WTC11 (cell line): ENCODE results near the gene POLR2C. TPM values are rescaled to one million over a fixed set of nuclear protein-coding genes. Genes with fewer than 3 reads are reported as not detected.

ENCODE experiments used
- ATAC-seq: fragments of 200-7000 bp; cut with Tn5 transposase; 2 replicates; pipeline ENCODE4 v1.10.0; 2021; ENCODE audit warnings: mild to moderate bottlenecking, moderate library complexity
- CTCF ChIA-PET: fragments of 300-600 bp; sonication (Branson Sonifier 250); formaldehyde crosslinking; loops from one replicate; lab custom pipeline; 2021; ENCODE audit warnings: antibody characterized with exemption; lab: Charles Lee
- POLR2A ChIA-PET: fragments of 350-600 bp; sonication (Branson Sonifier 250); formaldehyde crosslinking; loops from one replicate; lab custom pipeline; 2021; ENCODE audit warnings: antibody characterized with exemption; lab: Charles Lee
- DNase-seq: peaks from one replicate; pipeline ENCODE4 v3.0.0; 2021; ENCODE audit warnings: low spot score
- H3K27ac Mint-ChIP-seq: 2 replicates; pipeline ENCODE4 v1.8.0; 2021; ENCODE audit warnings: mixed read lengths
- H3K27me3 Mint-ChIP-seq: 2 replicates; pipeline ENCODE4 v1.8.0; 2021; ENCODE audit warnings: low read depth, mild to moderate bottlenecking, moderate library complexity, mixed read lengths
- H3K36me3 Mint-ChIP-seq: 2 replicates; pipeline ENCODE4 v1.8.0; 2021; ENCODE audit warnings: mixed read lengths
- H3K4me1 Mint-ChIP-seq: 2 replicates; pipeline ENCODE4 v1.8.0; 2022; ENCODE audit warnings: mixed read lengths
- H3K4me3 Mint-ChIP-seq: 2 replicates; pipeline ENCODE4 v1.8.0; 2021; ENCODE audit warnings: mild to moderate bottlenecking, moderate library complexity, mixed read lengths
- H3K9me3 Mint-ChIP-seq: 2 replicates; pipeline ENCODE4 v1.8.0; 2021; ENCODE audit warnings: mixed read lengths
- EMX1 ChIP-seq: fragments of 250-450 bp; sonication (Bioruptor Pico); IDR thresholded peaks from 2 replicates; pipeline ENCODE4 v1.8.0; 2021; ENCODE audit warnings: mild to moderate bottlenecking
- KAT7 ChIP-seq: sonication (generic); formaldehyde crosslinking; IDR thresholded peaks from 2 replicates; pipeline ENCODE4 v1.8.1; 2023; ENCODE audit warnings: missing genetic modification reagents, mild to moderate bottlenecking, borderline replicate concordance
- NR3C1 ChIP-seq: sonication (generic); formaldehyde crosslinking; conservative IDR thresholded peaks from 2 replicates; pipeline ENCODE4 v1.8.1; 2023; ENCODE audit warnings: low read depth, mild to moderate bottlenecking, missing genetic modification reagents
- PRDM15 ChIP-seq: sonication (generic); formaldehyde crosslinking; IDR thresholded peaks from 2 replicates; pipeline ENCODE4 v1.8.0; 2022; ENCODE audit warnings: missing genetic modification reagents
- PRRX2 ChIP-seq: fragments of 250-450 bp; sonication (Bioruptor Pico); IDR thresholded peaks from 2 replicates; pipeline ENCODE4 v1.8.0; 2021; ENCODE audit warnings: mild to moderate bottlenecking
- RELA ChIP-seq: sonication (generic); formaldehyde crosslinking; IDR thresholded peaks from 2 replicates; pipeline ENCODE4 v1.8.1; 2022; ENCODE audit warnings: missing genetic modification reagents, mild to moderate bottlenecking, borderline replicate concordance
- USF1 ChIP-seq: sonication (generic); formaldehyde crosslinking; IDR thresholded peaks from 2 replicates; pipeline ENCODE4 v1.8.0; 2022; ENCODE audit warnings: mild to moderate bottlenecking, missing genetic modification reagents
- ZBTB21 ChIP-seq: sonication (generic); formaldehyde crosslinking; IDR thresholded peaks from 2 replicates; pipeline ENCODE4 v1.8.1; 2023; ENCODE audit warnings: mild to moderate bottlenecking, missing genetic modification reagents, borderline replicate concordance
- ZMAT4 ChIP-seq: fragments of 250-450 bp; sonication (Bioruptor Pico); IDR thresholded peaks from 2 replicates; pipeline ENCODE4 v1.9.0; 2021; ENCODE audit warnings: mild to moderate bottlenecking
- ZNF423 ChIP-seq: fragments of 250-450 bp; sonication (Bioruptor Pico); IDR thresholded peaks from 2 replicates; pipeline ENCODE4 v2.1.2; 2022; ENCODE audit warnings: mild to moderate bottlenecking, moderate library complexity
- ZNF532 ChIP-seq: fragments of 250-450 bp; sonication (Bioruptor Pico); IDR thresholded peaks from 2 replicates; pipeline ENCODE4 v1.9.0; 2021; ENCODE audit warnings: mild to moderate bottlenecking, borderline replicate concordance
- total RNA-seq: library from RNA; stranded (reverse); gene quantifications from 3 replicates; pipeline ENCODE4 v1.2.3, GENCODE V29; 2021
- TF ChIP-seq, protein P1 (sequence below): sonication (generic); formaldehyde crosslinking; IDR thresholded peaks from 2 replicates; pipeline ENCODE4 v1.8.1; 2023; ENCODE audit warnings: mild to moderate bottlenecking, missing genetic modification reagents, borderline replicate concordance
- TF ChIP-seq, protein P2 (sequence below): sonication (generic); formaldehyde crosslinking; IDR thresholded peaks from 2 replicates; pipeline ENCODE4 v1.8.1; 2022; ENCODE audit warnings: mild to moderate bottlenecking, moderate library complexity, missing genetic modification reagents
- TF ChIP-seq, protein P3 (sequence below): fragments of 200-600 bp; IDR thresholded peaks from 2 replicates; pipeline ENCODE4 v1.8.0; 2022; ENCODE audit warnings: antibody characterized with exemption
- TF ChIP-seq, protein P4 (sequence below): fragments of 250-450 bp; sonication (Bioruptor Pico); IDR thresholded peaks from 2 replicates; pipeline ENCODE4 v1.9.0; 2021; ENCODE audit warnings: mild to moderate bottlenecking

Gene POLR2C
- total RNA-seq, 1 experiment from 2014 or later = 75.4 TPM

- H3K9me3 Mint-ChIP-seq = no peaks in the 10 kb centered on the region
- no peak overlapping the region for H3K27ac Mint-ChIP-seq
- ChIA-PET CTCF (interaction anchor here (0.6 to 8.2 kb wide), 6 partner anchors 11 to 56 kb away, joined by 3 to 80 read pairs (median 4); partner anchors contain the start of genes CIAPIN1, COQ9 and POLR2C), POLR2A (no interaction called here)
- no peak for ATAC-seq
- no peak for TF ChIP-seq KAT7 (CRISPR knock-in tag)
- TF ChIP-seq ZMAT4 (CRISPR knock-in tag) = no peak
- TF ChIP-seq PRRX2 (CRISPR knock-in tag) = no peak
- TF ChIP-seq, protein P1, sequence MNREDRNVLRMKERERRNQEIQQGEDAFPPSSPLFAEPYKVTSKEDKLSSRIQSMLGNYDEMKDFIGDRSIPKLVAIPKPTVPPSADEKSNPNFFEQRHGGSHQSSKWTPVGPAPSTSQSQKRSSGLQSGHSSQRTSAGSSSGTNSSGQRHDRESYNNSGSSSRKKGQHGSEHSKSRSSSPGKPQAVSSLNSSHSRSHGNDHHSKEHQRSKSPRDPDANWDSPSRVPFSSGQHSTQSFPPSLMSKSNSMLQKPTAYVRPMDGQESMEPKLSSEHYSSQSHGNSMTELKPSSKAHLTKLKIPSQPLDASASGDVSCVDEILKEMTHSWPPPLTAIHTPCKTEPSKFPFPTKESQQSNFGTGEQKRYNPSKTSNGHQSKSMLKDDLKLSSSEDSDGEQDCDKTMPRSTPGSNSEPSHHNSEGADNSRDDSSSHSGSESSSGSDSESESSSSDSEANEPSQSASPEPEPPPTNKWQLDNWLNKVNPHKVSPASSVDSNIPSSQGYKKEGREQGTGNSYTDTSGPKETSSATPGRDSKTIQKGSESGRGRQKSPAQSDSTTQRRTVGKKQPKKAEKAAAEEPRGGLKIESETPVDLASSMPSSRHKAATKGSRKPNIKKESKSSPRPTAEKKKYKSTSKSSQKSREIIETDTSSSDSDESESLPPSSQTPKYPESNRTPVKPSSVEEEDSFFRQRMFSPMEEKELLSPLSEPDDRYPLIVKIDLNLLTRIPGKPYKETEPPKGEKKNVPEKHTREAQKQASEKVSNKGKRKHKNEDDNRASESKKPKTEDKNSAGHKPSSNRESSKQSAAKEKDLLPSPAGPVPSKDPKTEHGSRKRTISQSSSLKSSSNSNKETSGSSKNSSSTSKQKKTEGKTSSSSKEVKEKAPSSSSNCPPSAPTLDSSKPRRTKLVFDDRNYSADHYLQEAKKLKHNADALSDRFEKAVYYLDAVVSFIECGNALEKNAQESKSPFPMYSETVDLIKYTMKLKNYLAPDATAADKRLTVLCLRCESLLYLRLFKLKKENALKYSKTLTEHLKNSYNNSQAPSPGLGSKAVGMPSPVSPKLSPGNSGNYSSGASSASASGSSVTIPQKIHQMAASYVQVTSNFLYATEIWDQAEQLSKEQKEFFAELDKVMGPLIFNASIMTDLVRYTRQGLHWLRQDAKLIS (CRISPR knock-in tag) = no peak
- no peak for TF ChIP-seq ZBTB21
- TF ChIP-seq USF1 = no peak
- TF ChIP-seq, protein P2, sequence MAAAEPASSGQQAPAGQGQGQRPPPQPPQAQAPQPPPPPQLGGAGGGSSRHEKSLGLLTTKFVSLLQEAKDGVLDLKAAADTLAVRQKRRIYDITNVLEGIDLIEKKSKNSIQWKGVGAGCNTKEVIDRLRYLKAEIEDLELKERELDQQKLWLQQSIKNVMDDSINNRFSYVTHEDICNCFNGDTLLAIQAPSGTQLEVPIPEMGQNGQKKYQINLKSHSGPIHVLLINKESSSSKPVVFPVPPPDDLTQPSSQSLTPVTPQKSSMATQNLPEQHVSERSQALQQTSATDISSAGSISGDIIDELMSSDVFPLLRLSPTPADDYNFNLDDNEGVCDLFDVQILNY (CRISPR knock-in tag) = no peak
- TF ChIP-seq ZNF532 (CRISPR knock-in tag) = no peak
- no peak for TF ChIP-seq RELA (CRISPR knock-in tag)
- TF ChIP-seq, protein P3, sequence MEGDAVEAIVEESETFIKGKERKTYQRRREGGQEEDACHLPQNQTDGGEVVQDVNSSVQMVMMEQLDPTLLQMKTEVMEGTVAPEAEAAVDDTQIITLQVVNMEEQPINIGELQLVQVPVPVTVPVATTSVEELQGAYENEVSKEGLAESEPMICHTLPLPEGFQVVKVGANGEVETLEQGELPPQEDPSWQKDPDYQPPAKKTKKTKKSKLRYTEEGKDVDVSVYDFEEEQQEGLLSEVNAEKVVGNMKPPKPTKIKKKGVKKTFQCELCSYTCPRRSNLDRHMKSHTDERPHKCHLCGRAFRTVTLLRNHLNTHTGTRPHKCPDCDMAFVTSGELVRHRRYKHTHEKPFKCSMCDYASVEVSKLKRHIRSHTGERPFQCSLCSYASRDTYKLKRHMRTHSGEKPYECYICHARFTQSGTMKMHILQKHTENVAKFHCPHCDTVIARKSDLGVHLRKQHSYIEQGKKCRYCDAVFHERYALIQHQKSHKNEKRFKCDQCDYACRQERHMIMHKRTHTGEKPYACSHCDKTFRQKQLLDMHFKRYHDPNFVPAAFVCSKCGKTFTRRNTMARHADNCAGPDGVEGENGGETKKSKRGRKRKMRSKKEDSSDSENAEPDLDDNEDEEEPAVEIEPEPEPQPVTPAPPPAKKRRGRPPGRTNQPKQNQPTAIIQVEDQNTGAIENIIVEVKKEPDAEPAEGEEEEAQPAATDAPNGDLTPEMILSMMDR = no peak
- no peak for TF ChIP-seq ZNF423 (CRISPR knock-in tag)
- TF ChIP-seq, protein P4, sequence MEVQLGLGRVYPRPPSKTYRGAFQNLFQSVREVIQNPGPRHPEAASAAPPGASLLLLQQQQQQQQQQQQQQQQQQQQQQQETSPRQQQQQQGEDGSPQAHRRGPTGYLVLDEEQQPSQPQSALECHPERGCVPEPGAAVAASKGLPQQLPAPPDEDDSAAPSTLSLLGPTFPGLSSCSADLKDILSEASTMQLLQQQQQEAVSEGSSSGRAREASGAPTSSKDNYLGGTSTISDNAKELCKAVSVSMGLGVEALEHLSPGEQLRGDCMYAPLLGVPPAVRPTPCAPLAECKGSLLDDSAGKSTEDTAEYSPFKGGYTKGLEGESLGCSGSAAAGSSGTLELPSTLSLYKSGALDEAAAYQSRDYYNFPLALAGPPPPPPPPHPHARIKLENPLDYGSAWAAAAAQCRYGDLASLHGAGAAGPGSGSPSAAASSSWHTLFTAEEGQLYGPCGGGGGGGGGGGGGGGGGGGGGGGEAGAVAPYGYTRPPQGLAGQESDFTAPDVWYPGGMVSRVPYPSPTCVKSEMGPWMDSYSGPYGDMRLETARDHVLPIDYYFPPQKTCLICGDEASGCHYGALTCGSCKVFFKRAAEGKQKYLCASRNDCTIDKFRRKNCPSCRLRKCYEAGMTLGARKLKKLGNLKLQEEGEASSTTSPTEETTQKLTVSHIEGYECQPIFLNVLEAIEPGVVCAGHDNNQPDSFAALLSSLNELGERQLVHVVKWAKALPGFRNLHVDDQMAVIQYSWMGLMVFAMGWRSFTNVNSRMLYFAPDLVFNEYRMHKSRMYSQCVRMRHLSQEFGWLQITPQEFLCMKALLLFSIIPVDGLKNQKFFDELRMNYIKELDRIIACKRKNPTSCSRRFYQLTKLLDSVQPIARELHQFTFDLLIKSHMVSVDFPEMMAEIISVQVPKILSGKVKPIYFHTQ (CRISPR knock-in tag) = no peak
- no peak for TF ChIP-seq NR3C1 (CRISPR knock-in tag)
- TF ChIP-seq PRDM15 (CRISPR knock-in tag) = no peak
- TF ChIP-seq EMX1 (CRISPR knock-in tag) = no peak
- H3K4me1 Mint-ChIP-seq = peaks cover 62% of the 10 kb centered on the region
- peaks cover 36% of the 10 kb centered on the region for H3K36me3 Mint-ChIP-seq
- H3K4me3 Mint-ChIP-seq = no peak overlapping the region
- DNase-seq = no peak
- no peaks in the 10 kb centered on the region for H3K27me3 Mint-ChIP-seq
These were observed 10.8 kb downstream of the POLR2C start for GRCh38 chr16:57473176-57473840.
